Osteoblast (primary cell): ENCODE results near the gene SLC37A1. TPM values are rescaled to one million over a fixed set of nuclear protein-coding genes. Genes with fewer than 3 reads are reported as not detected.

Experiments
- DNase-seq: peaks from one replicate; pipeline ENCODE4 v3.0.0; 2011; ENCODE audit warnings: low spot score, mixed read lengths; ENCODE audit not compliant: insufficient read length; ENCODE audit errors: missing footprints
- H2AFZ ChIP-seq: 2 replicates; pipeline ENCODE4 v1.6.0; 2011; ENCODE audit warnings: mild to moderate bottlenecking, low read length
- H3K27ac ChIP-seq: 2 replicates; pipeline ENCODE4 v1.5.1; 2011; ENCODE audit warnings: mild to moderate bottlenecking, low read depth, low read length, moderate library complexity
- H3K27me3 ChIP-seq: 2 replicates; pipeline ENCODE4 v1.6.0; 2012; ENCODE audit warnings: mild to moderate bottlenecking, control low read depth, inconsistent platforms, low read length, moderate library complexity; ENCODE audit not compliant: insufficient read depth
- H3K36me3 ChIP-seq: 2 replicates; pipeline ENCODE4 v1.5.1; 2011; ENCODE audit warnings: mild to moderate bottlenecking, low read length, control low read depth, moderate library complexity; ENCODE audit not compliant: insufficient read depth
- H3K4me1 ChIP-seq: 2 replicates; pipeline ENCODE4 v1.5.1; 2011; ENCODE audit warnings: mild to moderate bottlenecking, low read length, control low read depth, moderate library complexity; ENCODE audit not compliant: insufficient read depth
- H3K4me2 ChIP-seq: 2 replicates; pipeline ENCODE4 v1.6.0; 2011; ENCODE audit warnings: mild to moderate bottlenecking, low read length; ENCODE audit not compliant: insufficient read depth
- H3K4me3 ChIP-seq: fragments of 200-600 bp; sonication (generic); 3 replicates; pipeline ENCODE4 v1.5.1; 2012; ENCODE audit warnings: mild to moderate bottlenecking, low read length, inconsistent platforms; ENCODE audit not compliant: insufficient read depth
- H3K79me2 ChIP-seq: 2 replicates; pipeline ENCODE4 v1.6.0; 2012; ENCODE audit warnings: mild to moderate bottlenecking, low read length, control low read depth, inconsistent platforms; ENCODE audit not compliant: insufficient read depth
- H3K9me3 ChIP-seq: 2 replicates; pipeline ENCODE4 v1.5.1; 2011; ENCODE audit warnings: low read depth, low read length, control low read depth
- H4K20me1 ChIP-seq: 2 replicates; pipeline ENCODE4 v1.6.0; 2012; ENCODE audit warnings: mild to moderate bottlenecking, low read length, control low read depth; ENCODE audit not compliant: insufficient read depth
- CTCF ChIP-seq: IDR thresholded peaks from 2 replicates; pipeline ENCODE4 v1.5.1; 2011; ENCODE audit warnings: mild to moderate bottlenecking, low read depth, low read length, moderate library complexity; ENCODE audit errors: extremely low read depth
- total RNA-seq: library from RNA; depleted of rRNA; stranded (reverse); fragments of >200 nt; gene quantifications from 2 replicates; pipeline ENCODE4 v1.2.3, GENCODE V29; 2012

The SLC37A1 gene
- total RNA-seq, 1 donor: 6.9 TPM

- H3K4me1 ChIP-seq: peaks cover 12% of the 10 kb centered on the region
- peaks cover 6% of the 10 kb centered on the region for H3K27me3 ChIP-seq
- H3K4me3 ChIP-seq: no peak overlapping the region
- no peak for DNase-seq
- no peaks in the 10 kb centered on the region for H3K9me3 ChIP-seq
- H3K4me2 ChIP-seq: no peak overlapping the region
- no peak overlapping the region for H2AFZ ChIP-seq
- H3K36me3 ChIP-seq: no peaks in the 10 kb centered on the region
- no peaks in the 10 kb centered on the region for H3K79me2 ChIP-seq
- TF ChIP-seq CTCF: no peak
- H3K27ac ChIP-seq: no peak overlapping the region
- no peaks in the 10 kb centered on the region for H4K20me1 ChIP-seq
Measured at GRCh38 chr21:42500225-42500624, 13.4 kb upstream of the SLC37A1 start.

- Histone ChIP-seq H3K4me1 (peaks cover 7% of the 10 kb centered on the region), H3K27ac (no peak overlapping the region), H3K9me3 (no peaks in the 10 kb centered on the region), H2AFZ (no peak overlapping the region), H4K20me1 (no peaks in the 10 kb centered on the region), H3K36me3 (no peaks in the 10 kb centered on the region), H3K27me3 (peaks cover 9% of the 10 kb centered on the region), H3K79me2 (no peaks in the 10 kb centered on the region), H3K4me3 (no peak overlapping the region), H3K4me2 (no peak overlapping the region)
- no peak for DNase-seq
- TF ChIP-seq CTCF: no peak
Measured at GRCh38 chr21:42500736-42501135, 12.9 kb upstream of the SLC37A1 start.

- DNase-seq: no peak
- peaks cover 14% of the 10 kb centered on the region for H3K27me3 ChIP-seq
- H3K4me3 ChIP-seq: no peak overlapping the region
- H3K36me3 ChIP-seq: no peaks in the 10 kb centered on the region
- H2AFZ ChIP-seq: no peak overlapping the region
- no peaks in the 10 kb centered on the region for H4K20me1 ChIP-seq
- H3K27ac ChIP-seq: no peak overlapping the region
- H3K79me2 ChIP-seq: no peaks in the 10 kb centered on the region
- H3K9me3 ChIP-seq: no peaks in the 10 kb centered on the region
- TF ChIP-seq CTCF: no peak
- H3K4me2 ChIP-seq: no peak overlapping the region
- no peaks in the 10 kb centered on the region for H3K4me1 ChIP-seq
Measured at GRCh38 chr21:42503711-42504110, 9.9 kb upstream of the SLC37A1 start.

GRCh38 chr21:42505090-42505726 lies 8.4 kb upstream of the SLC37A1 start:
- Histone ChIP-seq H3K79me2 (no peaks in the 10 kb centered on the region), H3K27ac (no peak overlapping the region), H3K4me1 (no peaks in the 10 kb centered on the region), H3K4me3 (no peak overlapping the region), H3K36me3 (no peaks in the 10 kb centered on the region), H3K27me3 (peaks cover 14% of the 10 kb centered on the region), H2AFZ (no peak overlapping the region), H4K20me1 (no peaks in the 10 kb centered on the region), H3K4me2 (no peak overlapping the region), H3K9me3 (no peaks in the 10 kb centered on the region)
- TF ChIP-seq CTCF: no peak
- no peak for DNase-seq
